H54 (cell line): ENCODE data around the gene KRT8.

Experiments
- DNase-seq: peaks from one replicate; pipeline ENCODE4 v3.0.0; 2011; ENCODE audit warnings: low spot score, mixed read lengths; ENCODE audit not compliant: insufficient read length
- FAIRE-seq: peaks from 3 replicates; lab custom pipeline; 2011; peaks lifted over from hg19 to GRCh38; lab: Jason Lieb, UNC
- POLR2A ChIP-seq: IDR thresholded peaks from 2 replicates; pipeline ENCODE4 v1.6.1; 2011; ENCODE audit warnings: low read depth, mild to moderate bottlenecking, low read length

KRT8 gene

DNA sequence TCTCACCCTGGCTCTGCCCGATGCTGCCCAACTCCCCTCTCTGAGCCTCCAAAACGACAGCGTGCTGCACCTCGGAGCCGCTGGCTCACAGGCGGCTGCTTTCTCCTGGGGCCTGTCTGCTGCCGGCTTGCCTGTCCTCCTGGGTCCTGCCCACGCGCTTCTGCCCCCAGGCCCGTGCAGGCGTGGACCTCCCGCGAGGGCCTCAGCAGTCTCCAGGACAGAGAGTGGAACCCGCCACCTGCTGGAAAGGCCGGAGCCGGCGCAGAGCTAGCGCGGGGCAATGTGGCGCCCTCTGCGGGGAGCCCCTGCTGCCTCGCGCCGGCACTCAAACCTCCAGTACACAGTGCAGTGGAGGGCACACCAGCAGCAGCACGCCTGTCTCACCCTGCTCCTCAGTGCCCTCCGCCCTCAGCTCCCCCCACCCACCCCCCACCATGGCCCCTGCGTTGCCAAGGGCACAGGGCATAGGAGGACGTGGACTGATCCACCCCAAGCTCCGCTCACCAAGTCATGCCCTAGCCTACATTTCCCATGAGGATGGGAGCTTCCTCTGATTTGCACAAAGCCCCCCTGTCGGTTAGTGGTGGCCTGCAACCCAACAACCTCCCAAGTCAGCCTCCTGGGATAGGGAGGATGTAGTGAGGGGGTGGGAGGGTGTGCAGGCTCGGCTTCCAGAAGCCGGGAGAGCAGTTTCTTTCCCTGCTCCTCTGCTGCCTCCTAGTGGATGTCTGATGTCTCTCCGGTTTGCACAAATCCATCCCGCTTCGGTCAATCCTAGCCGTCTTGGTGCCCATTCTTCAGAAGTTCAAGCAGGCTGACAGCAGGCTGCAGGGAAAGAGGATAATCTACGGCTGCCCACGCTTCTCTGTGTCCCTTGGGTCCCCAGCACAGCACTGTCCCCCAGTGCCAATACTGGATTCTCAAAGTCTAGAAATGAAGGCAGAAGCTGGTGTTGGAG, 25.2 kb downstream of the KRT8 start:
- no peak for TF ChIP-seq POLR2A
- no peak for FAIRE-seq
- peak; percentile 80 for DNase-seq

DNA sequence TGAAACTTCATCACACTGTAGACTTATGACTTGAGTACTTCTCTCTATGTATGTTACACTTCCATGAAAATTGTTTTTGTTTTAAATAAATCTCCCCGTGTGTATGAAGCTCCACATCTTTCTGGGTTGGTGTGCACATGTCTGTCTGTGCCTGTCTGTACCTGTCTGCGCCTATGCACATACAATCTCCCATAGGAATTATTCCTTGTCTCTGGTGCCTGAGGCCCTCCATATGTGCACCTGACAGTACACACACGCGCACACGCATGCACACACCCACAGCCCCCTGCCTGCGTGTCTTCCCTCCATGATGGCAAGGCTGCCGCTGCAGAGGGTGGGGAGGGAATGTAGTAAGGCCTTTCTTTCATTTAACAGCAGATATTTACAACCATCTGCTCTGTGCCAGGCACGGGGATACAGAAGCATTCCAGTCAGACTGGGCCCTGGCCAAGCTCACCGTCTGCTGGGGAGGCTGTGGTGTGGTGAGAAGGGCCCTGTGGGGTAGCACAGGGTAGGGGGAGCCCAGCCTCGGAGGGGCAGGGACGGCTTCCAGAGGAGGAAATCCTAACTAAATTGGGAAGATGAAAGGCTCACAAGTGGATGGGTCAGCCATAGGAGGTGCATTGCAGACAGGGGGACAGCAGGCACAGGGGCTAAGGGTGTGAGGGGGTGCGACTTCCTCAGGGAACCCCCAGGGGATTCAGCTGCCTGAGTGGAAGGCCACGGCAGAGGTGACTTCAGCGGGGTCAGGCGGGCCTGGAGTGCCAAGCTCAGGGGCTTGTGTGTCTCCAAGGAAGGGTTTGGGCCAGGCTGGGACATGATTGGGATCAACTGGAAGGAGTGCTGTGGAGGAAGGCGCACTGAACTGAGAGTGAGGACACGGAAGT, 26.1 kb downstream of the KRT8 start:
- FAIRE-seq, result no peak
- no peak for TF ChIP-seq POLR2A
- DNase-seq, result no peak

DNA sequence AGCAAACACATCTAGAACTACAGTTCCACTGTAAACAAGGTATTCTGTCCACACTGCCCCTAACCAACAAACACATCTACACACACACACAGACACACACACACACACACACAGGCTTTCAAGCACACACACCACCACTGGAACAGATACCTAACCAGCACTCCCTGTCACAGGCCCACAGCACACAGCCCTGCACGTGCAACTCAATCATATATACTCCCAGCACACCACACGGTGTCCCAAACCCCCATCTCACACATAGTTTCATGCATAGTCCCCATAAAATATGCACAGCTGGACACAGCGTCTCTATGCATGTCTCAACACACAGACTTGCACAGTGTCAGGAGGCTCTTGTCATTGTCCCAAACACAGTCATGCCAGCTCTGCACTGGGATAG, 27.6 kb downstream of the KRT8 start:
- TF ChIP-seq POLR2A, result no peak
- no peak for FAIRE-seq
- DNase-seq, result no peak

DNA sequence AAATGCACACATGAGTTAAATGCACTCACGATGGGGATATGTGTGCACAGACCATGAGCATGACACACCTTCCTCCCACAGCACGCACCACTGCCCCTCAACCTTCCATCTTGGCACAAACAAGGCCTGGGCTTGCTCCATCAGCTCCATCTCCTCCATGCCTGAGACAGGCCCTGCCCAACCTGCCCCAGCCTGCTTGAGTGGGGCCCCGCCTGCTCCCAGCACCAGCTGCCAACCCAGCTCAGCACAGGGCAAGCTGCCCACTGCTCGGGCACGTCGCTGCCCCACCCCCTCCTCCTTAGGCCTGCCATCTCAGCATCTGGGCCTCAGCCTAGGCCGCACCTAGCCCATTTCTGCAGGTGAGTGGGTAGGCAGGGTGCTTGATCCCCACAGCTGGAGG, 28.5 kb downstream of the KRT8 start:
- FAIRE-seq, result no peak
- DNase-seq, result no peak
- TF ChIP-seq POLR2A, result no peak

DNA sequence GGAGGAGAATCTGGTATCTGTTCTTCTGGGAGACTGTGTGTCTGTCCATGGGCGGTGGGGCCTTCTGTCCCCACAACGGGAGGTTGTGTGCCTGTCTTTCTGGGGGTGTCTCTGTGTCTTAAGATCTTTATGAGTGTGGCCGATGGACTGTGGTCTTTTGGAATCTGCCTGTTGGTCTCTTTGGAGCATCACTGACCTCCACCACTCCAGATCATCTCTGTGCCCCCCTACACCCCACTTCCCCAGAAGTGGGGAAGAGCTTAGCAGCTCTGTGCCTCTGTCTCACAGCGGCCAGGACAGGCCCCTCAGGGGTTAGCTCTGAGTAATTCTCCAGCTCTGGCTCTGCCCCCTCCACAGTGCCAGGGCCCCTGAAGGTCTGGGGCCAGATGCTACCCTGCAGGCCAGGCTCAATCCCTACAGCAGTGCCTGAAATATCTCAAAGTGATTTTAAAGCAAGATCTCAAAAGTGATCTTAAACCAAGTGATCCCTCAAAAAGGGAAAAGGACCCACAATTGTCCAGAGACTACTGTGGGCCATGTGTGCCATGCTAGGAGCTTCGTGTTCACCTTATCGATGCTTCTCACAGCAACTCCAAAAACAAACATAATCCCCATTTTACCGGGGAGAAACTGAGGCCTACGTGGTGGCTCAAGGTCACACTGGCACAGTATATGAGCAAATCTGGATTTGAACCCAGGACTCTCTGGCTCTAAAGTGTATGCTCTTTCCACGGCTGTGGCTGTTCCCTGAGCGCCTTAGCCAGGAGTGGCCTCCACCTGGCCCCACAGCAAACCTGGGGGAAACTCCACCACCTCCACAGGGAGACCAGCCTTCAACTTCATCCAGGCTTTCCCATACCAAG, 30.1 kb downstream of the KRT8 start:
- DNase-seq, result peak; percentile 74
- no peak for FAIRE-seq
- no peak for TF ChIP-seq POLR2A

DNA sequence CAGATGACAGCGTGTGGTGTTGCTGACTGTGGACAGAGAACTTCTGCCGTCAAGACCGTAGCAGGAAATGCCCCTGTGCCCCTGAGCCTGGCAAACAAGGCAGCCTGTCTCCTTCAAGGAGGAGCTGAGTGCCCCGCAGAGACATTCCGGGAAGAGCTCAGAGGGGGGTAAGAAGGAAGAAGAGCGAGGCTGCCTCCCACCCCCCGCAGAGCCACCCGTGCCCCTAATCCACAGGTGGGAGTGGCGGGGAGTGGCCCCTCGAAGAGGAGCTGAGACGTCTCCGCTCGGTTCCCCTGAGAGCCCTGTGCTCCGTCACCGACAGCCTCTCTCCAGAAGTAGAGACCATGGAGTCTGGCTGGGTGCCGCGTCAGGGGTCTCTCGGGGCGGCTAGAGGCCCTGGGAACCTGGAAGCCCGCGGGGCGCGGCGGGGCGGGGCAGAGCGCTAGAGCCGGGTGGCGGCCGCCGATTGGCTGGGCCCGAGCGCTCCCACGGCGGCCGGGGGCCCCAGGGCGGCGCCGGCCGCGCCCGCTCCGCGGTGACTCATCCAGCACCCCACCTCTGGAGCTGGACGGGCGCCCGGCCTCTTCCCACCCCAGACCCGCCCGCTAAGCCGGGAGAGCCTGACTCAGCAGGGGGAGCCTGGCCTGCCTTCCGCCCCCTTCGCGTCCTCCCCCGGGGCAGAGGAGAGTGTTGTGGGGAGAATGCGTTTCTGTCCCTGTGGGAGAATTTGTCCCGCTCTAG, 30.9 kb downstream of the KRT8 start:
- FAIRE-seq (no peak), DNase-seq (peak; percentile 97)
- TF ChIP-seq POLR2A, result no peak

DNA sequence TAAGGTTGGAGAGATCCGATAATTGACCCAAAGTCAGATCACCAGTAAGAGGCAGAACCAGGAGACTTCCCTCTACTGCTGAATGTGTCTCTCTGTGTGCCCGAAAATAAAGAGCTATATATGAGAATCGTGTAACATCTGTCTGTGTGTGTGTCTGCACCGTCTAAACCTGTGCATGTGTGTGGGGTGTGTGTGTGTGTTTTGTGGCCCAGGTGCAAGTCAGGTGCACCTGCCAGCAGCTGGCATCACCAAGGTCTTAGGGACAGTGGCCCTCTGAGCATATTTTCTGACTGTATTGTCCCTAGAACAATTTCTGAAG, 31.4 kb downstream of the KRT8 start:
- peak; percentile 29; the same call in 1 of the 2 replicates for TF ChIP-seq POLR2A
- DNase-seq (no peak), FAIRE-seq (no peak)

DNA sequence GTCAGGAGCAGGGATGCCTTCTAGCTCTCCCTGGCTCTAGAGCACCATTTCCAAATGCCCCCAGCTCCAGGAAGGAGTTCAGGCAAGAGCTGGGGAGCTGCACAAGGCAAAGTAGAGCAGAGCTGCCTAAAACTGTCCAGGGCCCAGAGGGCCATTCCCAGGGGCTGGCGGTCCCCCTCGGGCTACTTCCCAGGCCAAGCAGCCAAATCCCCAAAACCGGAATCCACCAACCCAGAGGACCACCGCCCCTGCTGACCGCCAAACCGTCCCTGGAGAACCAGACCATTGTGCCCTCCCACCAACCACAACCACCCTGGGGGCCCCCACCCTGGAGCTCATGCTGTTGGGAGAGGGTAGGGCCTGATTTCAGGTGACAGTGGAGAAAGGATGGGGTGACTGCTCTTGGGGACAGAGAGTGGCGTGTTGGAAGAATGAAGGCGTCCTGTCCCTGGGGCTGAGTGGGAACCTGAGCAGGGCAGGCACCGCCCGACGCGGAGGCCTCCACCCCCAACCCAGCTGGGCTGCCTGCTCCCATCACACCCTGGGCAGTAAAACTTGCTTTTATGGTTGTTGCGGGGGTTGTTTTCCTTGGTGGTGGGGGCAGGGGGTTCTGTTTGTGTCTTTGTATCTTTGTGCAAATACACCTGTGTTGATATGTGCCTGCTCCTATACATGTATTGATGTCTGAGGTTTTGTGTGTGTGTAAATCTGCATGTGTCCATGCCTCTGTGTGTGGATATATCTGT, 32.1 kb downstream of the KRT8 start:
- TF ChIP-seq POLR2A, result no peak
- no peak for DNase-seq
- FAIRE-seq, result no peak

DNA sequence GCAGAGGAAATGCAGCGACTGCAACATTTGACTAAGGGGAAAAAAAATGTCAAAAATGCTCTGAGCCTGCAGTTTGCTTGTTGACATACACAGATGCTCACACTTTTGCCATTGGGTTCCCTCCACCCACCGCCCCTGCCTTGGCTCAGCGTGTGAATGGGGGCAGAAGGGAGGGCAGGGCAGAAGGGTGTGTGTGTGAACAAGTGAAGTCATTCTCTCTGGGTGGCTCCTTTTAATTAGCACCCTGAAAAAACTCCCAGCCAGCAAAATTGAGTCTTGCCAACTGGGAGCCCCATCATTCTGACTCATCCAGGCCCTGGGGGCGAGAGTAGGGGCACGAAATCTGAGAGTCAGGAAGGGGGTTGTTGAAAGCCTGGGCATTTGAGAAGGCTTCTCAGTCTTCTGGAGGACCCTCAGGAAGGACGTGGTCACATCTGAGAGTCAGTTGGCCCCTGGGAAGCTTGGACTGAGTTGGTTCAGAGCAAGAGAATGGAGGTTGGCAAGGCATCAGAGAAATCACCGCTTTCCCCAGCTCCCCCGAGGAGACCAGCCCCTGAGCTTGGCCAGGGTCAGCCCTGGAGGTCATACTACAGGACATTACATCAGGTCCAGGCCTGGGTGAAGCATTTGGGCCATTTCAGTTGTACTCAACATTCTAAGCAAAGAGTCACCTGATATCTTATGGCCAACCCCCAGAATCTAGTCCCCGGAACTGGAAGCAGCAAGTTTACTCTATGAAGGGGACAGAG, 33.4 kb downstream of the KRT8 start:
- DNase-seq (peak; percentile 75), FAIRE-seq (no peak)
- no peak for TF ChIP-seq POLR2A

DNA sequence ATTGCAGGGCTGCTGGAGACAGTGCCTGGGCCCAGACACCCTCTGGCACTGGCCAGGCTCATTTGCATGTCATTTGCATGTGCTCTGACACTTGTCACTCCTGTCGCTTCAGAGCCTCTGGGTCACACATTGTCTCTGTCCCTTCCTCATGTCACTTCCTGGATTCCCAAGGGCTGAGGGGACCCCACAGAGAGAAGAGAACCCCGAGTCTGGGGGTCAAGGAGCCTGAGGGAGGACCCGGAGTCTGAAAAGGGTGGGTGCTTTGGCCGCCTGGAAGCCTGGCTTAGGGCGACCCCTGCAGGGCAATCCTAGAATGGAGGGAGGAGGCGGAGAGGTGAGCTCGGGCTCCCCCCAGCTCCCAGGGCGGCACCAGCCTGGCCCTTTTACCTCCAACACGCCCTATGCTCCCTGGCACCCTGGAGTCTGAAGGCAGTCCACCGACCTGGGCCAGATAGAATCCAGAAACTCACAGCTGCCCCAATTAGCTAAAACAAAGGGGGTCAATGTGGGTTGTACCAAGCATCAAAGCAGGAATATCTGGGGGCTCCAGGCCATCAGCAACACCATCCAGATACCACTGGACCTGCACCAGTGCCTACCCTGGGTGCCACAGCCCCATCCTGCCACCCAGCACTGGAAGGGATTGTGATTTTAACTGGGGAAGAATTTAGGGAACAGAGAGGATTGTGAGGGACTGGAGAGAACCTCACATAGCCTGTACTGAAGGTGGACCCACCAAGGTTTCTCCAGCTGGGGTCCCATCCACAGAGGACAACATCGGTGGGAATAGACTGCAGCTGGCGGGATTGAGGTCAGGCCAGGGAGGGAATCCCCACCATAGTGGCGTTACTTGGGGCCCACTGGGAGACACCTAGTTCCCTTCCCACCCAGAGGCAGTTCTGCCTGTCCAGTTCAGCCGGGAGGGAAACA, 34.2 kb downstream of the KRT8 start:
- DNase-seq (peak; percentile 77), FAIRE-seq (no peak)
- peak; percentile 22; the same call in 1 of the 2 replicates for TF ChIP-seq POLR2A
